Subcutaneous abdominal adipose tissue (tissue), 5 donors: Measurements from ENCODE around the gene CLPTM1L.
"Not testable (repeated sequence)": the region's sequence is repeated elsewhere in the genome, so short reads cannot be mapped to it uniquely, and the experiment has no call there.

Source experiments
- H3K27ac ChIP-seq: one replicate; pipeline ENCODE4 v1.7.0; 2013; ENCODE audit warnings: low read depth, mild to moderate bottlenecking, inconsistent platforms, low read length, moderate library complexity
- H3K27me3 ChIP-seq, 5 donors: one replicate each; pipeline ENCODE4 v1.7.0; 2013; ENCODE audit warnings: low read length in 5 of 5, inconsistent platforms in 1 of 5; ENCODE audit not compliant: control insufficient read depth in 5 of 5, insufficient read depth in 4 of 5
- H3K36me3 ChIP-seq, 5 donors: one replicate each; pipeline ENCODE4 v1.7.0; 2013; ENCODE audit warnings: low read length in 5 of 5; ENCODE audit not compliant: control insufficient read depth in 5 of 5, insufficient read depth in 5 of 5
- H3K4me1 ChIP-seq, 5 donors: one replicate each; pipeline ENCODE4 v1.7.0; 2013; ENCODE audit warnings: low read length in 5 of 5, mild to moderate bottlenecking in 3 of 5, moderate library complexity in 1 of 5; ENCODE audit not compliant: control insufficient read depth in 5 of 5, insufficient read depth in 5 of 5
- H3K4me3 ChIP-seq, 5 donors: one replicate each; pipeline ENCODE4 v1.7.0; 2013; ENCODE audit warnings: low read length in 5 of 5, low read depth in 1 of 5
- H3K9ac ChIP-seq, 5 donors: one replicate each; pipeline ENCODE4 v1.7.0; 2013; ENCODE audit warnings: low read length in 5 of 5, mild to moderate bottlenecking in 4 of 5, moderate library complexity in 3 of 5
- H3K9me3 ChIP-seq, 5 donors: one replicate each; pipeline ENCODE4 v1.7.0; 2013; ENCODE audit warnings: low read length in 5 of 5; ENCODE audit not compliant: control insufficient read depth in 5 of 5
- donor health status: healthy.
- donor health status: healthy.
- donor health status: healthy.
- donor health status: healthy.
- donor health status: healthy.

The CLPTM1L gene

GRCh38 chr5:1292846-1293415 lies 52.0 kb downstream of the CLPTM1L start:
- H3K9me3 ChIP-seq: peaks cover 2 to 8% (median 6%) of the 10 kb centered on the region in 5 donors

GRCh38 chr5:1292139-1292538 lies 52.8 kb downstream of the CLPTM1L start:
- Histone ChIP-seq H3K4me3 (no peak overlapping the region), H3K27ac (no peak overlapping the region), H3K4me1 (peaks cover 0 to 6% (median 4%) of the 10 kb centered on the region in 5 donors), H3K27me3 (peaks cover 26 to 43% (median 27%) of the 10 kb centered on the region in 5 donors), H3K36me3 (no peaks in the 10 kb centered on the region), H3K9ac (no peak overlapping the region), H3K9me3 (peaks cover 2 to 8% (median 6%) of the 10 kb centered on the region in 5 donors)

More at GRCh38 chr5:1292846-1293415, 52.0 kb downstream of the CLPTM1L start:
- H3K27ac ChIP-seq: no peak overlapping the region
- H3K27me3 ChIP-seq: peaks cover 26 to 45% (median 27%) of the 10 kb centered on the region in 5 donors
- H3K4me1 ChIP-seq: peaks cover 0 to 6% (median 4%) of the 10 kb centered on the region in 5 donors
- no peaks in the 10 kb centered on the region for H3K36me3 ChIP-seq
- no peak overlapping the region for H3K4me3 ChIP-seq
- H3K9ac ChIP-seq: no peak overlapping the region

- H3K27ac ChIP-seq: no peak overlapping the region
- H3K9ac ChIP-seq: no peak overlapping the region
- peaks cover 2 to 8% (median 6%) of the 10 kb centered on the region in 5 donors for H3K9me3 ChIP-seq
- no peaks in the 10 kb centered on the region for H3K36me3 ChIP-seq
- peaks cover 0 to 6% (median 4%) of the 10 kb centered on the region in 5 donors for H3K4me1 ChIP-seq
- no peak overlapping the region for H3K4me3 ChIP-seq
- H3K27me3 ChIP-seq: peaks cover 26 to 41% (median 27%) of the 10 kb centered on the region in 5 donors
Measured at GRCh38 chr5:1291611-1292080, 53.3 kb downstream of the CLPTM1L start.

- peaks cover 21 to 41% (median 27%) of the 10 kb centered on the region in 5 donors for H3K27me3 ChIP-seq
- H3K4me1 ChIP-seq, H3K9me3 ChIP-seq, H3K27ac ChIP-seq, H3K9ac ChIP-seq, H3K36me3 ChIP-seq, H3K4me3 ChIP-seq: not testable (repeated sequence)
Measured at GRCh38 chr5:1290956-1291355, 53.9 kb downstream of the CLPTM1L start.

- not testable (repeated sequence) for H3K4me1 ChIP-seq, H3K9me3 ChIP-seq, H3K27ac ChIP-seq, H3K36me3 ChIP-seq, H3K9ac ChIP-seq, H3K4me3 ChIP-seq
- peaks cover 15 to 33% (median 21%) of the 10 kb centered on the region in 5 donors for H3K27me3 ChIP-seq
Measured at GRCh38 chr5:1289559-1289958, 55.3 kb downstream of the CLPTM1L start.

- Histone ChIP-seq H3K9ac (no peak overlapping the region), H3K36me3 (no peaks in the 10 kb centered on the region), H3K27ac (no peak overlapping the region), H3K9me3 (peaks cover 2 to 8% (median 6%) of the 10 kb centered on the region in 5 donors), H3K4me1 (no peaks in the 10 kb centered on the region), H3K27me3 (peaks cover 10 to 25% (median 13%) of the 10 kb centered on the region in 5 donors), H3K4me3 (no peak overlapping the region)
Measured at GRCh38 chr5:1288439-1289335, 56.2 kb downstream of the CLPTM1L start.

GRCh38 chr5:1285883-1286291 lies 59.0 kb downstream of the CLPTM1L start:
- H3K9me3 ChIP-seq: peaks cover 2 to 8% (median 6%) of the 10 kb centered on the region in 5 donors
- no peak overlapping the region for H3K27ac ChIP-seq
- peaks cover 0 to 9% (median 0%) of the 10 kb centered on the region in 5 donors for H3K27me3 ChIP-seq
- no peak overlapping the region for H3K4me3 ChIP-seq
- H3K36me3 ChIP-seq: no peaks in the 10 kb centered on the region
- H3K4me1 ChIP-seq: no peaks in the 10 kb centered on the region
- no peak overlapping the region for H3K9ac ChIP-seq

- Histone ChIP-seq H3K27me3 (peaks cover 0 to 10% (median 0%) of the 10 kb centered on the region in 5 donors), H3K4me1 (no peaks in the 10 kb centered on the region), H3K36me3 (no peaks in the 10 kb centered on the region), H3K27ac (no peak overlapping the region), H3K9ac (no peak overlapping the region), H3K9me3 (peaks cover 2 to 8% (median 6%) of the 10 kb centered on the region in 5 donors), H3K4me3 (no peak overlapping the region)
Measured at GRCh38 chr5:1285141-1285540, 59.8 kb downstream of the CLPTM1L start.

- H3K4me3 ChIP-seq, H3K9ac ChIP-seq, H3K9me3 ChIP-seq, H3K27ac ChIP-seq, H3K36me3 ChIP-seq, H3K27me3 ChIP-seq, H3K4me1 ChIP-seq: not testable (repeated sequence)
Measured at GRCh38 chr5:1284336-1284970, 60.4 kb downstream of the CLPTM1L start.

- not testable (repeated sequence) for H3K9ac ChIP-seq, H3K4me3 ChIP-seq, H3K4me1 ChIP-seq, H3K27ac ChIP-seq, H3K27me3 ChIP-seq, H3K36me3 ChIP-seq
- peaks cover 2 to 12% (median 9%) of the 10 kb centered on the region in 5 donors for H3K9me3 ChIP-seq
Measured at GRCh38 chr5:1283729-1284041, 61.2 kb downstream of the CLPTM1L start.
